Measurements from ENCODE around the gene FAM3D.
"Not testable (repeated sequence)": the region's sequence is repeated elsewhere in the genome, so short reads cannot be mapped to it uniquely, and the experiment has no call there.

FAM3D gene

DNA sequence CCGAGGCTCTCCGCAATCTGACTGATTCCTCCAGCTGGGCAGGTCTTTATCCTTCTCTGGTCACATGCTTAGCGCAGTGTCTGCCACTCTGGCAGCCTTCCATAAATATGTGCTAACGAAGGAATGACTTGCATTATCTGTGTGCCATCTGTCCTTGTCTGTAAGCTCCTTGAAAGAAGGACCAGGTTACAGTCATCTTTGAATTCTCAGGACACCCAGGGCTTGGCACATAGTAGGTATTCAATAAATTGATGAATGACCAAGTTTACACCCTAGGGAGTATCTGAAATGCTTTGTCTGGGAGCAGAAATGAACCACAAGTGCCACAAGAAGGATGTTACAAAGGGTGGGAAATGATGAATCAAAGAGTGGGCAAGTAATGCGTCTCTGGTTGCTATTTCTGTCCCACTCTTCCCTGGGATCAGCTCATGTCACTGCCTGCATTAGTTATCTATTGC is 16.5 kb upstream of the FAM3D start:
- DNase-seq: no peak

DNA sequence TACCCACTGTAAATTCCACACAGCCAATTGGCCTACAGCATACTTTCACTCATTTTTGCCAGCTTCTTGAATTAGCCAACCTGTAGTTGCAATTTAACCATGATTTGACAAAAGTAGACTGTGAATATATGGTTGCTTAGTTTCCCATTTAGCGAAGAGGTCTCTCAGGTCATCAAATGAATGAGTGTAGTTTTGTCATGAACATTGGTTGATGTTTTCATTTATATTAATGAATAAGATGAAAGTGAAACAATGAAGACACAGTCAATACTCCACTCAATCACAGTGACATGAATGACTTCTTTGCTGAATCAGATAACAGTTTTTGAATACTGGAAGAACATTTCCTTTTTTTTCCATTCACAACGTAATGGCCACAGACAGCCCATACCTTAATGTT is 15.3 kb upstream of the FAM3D start:
- DNase-seq: no peak

- DNase-seq: no peak
These were observed 14.4 kb upstream of the FAM3D start for GRCh38 chr3:58680879-58681525.

DNA sequence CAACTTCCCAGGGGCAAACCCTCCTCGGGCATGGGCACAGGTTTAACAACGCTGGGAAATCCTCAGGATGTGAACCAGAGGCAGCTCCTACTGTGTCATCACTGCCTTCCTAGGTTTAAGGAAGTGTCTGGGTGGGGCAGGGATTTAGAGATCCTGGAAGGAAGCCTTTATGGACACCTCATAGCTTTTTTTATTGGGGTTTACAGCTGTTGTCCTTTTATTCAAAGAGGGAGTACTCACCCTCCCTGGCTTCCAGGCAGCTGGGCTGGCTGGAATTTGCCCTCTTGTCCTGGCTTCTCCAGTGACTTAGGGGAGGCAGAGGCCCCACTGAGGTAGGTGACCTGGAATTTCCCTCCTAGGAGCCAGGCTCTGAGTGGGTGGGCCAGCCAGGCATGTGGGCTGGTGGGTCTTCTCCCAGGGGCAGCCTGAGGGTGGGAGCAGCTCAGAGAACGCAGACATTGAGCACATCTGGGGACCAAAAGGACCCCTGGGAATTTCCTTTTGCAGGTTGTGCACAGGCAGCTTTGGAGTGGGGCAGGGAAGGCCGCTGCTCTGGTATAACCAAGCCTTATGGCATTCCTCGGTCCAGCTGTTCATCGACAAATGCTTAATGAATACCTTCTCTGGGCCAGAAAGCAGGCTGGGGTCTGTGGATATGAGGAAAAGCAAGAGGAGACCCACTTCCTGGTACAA is 13.5 kb upstream of the FAM3D start:
- DNase-seq: no peak

- DNase-seq: no peak
These were observed 12.9 kb upstream of the FAM3D start for GRCh38 chr3:58679446-58679845.

DNA sequence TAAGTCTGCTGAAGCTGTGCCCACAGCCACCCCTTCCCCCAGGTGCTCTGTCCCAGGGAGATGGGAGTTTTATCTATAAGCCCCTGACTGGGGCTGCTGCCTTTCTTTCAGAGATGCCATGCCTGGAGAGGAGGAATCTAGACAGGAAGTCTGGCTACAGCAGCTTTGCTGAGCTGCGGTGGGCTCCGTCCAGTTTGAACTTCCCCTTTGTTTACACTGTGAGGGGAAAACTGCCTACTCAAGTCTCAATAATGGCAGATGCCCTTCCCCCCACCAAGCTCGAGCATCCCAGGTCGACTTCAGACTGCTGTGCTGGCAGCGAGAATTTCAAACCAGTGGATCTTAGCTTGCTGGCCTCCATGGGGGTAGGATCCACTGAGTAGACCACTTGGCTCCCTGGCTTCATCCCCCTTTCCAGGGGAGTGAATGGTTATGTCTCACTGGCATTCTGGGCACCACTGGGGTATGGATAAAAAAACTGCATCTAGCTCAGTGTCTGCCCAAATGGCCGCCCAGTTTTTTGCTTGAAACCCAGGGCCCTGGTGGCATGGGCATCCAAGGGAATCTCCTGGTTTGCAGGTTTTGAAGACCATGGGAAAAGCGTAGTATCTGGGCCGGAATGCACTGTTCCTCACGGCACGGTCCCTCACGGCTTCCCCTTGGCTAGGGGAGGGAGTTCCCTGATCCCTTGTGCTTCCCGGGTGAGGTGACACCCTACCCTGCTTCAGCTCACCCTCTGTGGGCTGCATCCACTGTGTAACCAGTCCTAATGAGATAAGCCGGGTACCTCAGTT is 11.8 kb upstream of the FAM3D start:
- DNase-seq: not testable (repeated sequence)

GRCh38 chr3:58672880-58673279 is 6.3 kb upstream of the FAM3D start:
- no peak for DNase-seq

- no peak for DNase-seq
These were observed 5.9 kb upstream of the FAM3D start for GRCh38 chr3:58672451-58672850.

- no peak for DNase-seq
These were observed 4.0 kb upstream of the FAM3D start for GRCh38 chr3:58670506-58671135.

DNA sequence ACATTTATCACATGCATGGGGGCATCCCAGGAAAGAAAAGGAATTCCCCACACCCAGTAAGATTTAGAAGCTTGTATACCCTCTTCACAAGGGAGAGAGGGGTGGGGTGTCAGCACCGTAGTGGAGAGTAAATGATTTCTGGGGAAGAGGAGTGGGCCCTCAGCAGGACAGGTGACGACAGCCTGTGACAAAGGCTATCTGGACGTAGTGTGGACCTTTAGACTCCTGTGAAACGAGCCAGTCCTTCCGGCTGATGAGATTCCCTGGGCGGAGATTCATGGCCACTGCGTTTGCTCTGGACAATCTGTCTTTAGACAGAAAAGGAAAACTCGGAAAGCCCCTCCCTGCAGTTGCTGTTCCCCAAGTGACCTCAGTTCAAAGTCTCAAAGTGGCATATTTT is 1.7 kb upstream of the FAM3D start:
- DNase-seq: no peak

DNA sequence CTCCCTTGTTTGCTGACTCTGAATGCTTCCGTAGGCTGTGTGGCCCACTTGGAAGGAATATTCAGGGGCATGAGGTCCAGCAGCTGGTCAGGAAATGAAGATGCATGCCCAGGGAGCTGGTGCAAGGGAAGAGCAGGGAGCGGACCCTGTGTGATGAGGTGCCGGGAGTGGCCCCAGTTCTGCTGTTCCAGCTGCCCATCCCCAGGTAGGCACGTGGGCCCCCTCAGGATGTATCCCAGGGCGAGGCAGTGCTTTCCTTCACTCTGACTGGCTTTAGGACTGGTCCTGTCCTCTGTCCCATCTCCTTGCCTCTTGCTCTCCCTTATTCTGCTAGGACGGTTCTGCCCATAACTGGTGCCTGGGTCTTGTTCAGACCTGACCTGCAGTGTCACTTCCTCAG is 1.1 kb upstream of the FAM3D start:
- DNase-seq: no peak

GRCh38 chr3:58667229-58667628 is 655 bp upstream of the FAM3D start:
- no peak for DNase-seq

- DNase-seq: no peak
These were observed 1.2 kb downstream of the FAM3D start for GRCh38 chr3:58665405-58665804.

GRCh38 chr3:58664611-58665010 is 2.0 kb downstream of the FAM3D start:
- no peak for DNase-seq

GRCh38 chr3:58661836-58662420 is 4.6 kb downstream of the FAM3D start:
- DNase-seq: no peak

DNA sequence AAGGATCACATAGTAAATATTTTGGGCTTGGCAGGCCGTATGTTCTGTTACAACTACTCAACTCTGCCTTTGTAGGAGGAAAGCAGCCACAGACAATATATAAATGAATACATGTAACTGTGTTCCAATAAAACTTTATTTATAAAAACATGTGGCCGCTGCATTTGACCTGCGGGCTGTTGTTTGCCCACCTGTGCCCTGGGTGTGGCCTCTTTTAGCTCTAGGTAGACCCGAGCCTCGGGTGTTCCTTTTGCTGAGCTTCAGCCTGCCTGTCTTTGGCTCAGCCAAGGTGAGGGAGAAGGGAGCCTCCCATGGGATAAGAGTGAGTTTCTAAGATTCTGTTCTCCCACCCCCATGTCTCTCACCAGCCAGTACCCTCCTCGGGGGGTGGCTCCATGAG is 5.6 kb downstream of the FAM3D start:
- DNase-seq: no peak

DNA sequence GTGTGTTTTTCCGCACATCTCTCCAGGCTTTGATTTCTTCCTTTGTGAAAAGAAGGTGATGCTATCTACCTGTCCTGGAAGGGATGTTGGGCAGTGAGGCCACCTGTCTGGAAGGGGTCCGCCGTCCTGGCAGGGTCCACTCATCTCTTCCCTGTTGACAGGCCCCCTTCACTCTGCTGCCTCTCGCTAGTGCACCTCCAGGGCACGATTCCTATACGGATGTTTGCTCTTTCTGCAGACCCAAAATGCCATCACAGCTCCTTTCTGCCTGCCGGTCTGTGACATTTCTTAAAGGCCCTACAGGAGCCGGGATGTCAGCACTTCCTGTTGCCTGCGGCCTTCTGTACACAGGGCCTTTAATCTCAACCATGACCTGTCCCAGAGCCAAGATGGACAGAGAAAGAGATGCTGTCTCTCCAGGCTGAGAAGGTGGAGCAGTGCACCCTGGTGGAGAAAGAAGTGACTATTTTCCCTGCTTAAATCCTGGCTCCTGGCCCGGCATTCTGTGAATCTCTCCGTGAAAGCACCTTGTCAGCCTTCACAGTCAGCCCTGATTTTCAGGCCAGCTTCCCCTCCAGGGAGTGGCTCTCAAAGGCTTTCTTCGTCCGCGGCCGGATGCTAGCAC is 7.4 kb downstream of the FAM3D start:
- no peak for DNase-seq

DNA sequence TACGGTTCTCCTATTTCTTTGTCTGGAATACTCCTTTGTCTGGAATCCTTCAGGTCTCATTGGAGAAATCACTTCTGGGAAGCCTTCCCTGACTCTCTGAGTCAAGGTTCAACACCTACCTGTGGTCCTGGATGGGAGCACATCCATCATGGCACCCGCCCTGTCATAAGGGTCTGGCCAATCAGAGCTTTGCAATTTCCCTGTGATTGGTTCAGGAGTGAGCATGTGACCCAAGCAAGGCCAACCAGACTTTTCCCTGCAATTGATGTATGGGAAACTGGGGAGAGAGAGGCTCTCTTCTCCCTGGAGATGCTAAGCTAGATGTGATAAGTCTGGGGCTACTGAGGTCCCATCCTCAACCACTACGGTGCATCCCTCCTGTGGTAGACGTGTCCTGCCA is 8.1 kb downstream of the FAM3D start:
- DNase-seq: no peak

- no peak for DNase-seq
These were observed 8.9 kb downstream of the FAM3D start for GRCh38 chr3:58657571-58658141.

GRCh38 chr3:58657036-58657520 is 9.5 kb downstream of the FAM3D start:
- no peak for DNase-seq

GRCh38 chr3:58656631-58657030 is 9.9 kb downstream of the FAM3D start:
- DNase-seq: no peak

GRCh38 chr3:58654466-58654865 is 12.1 kb downstream of the FAM3D start:
- DNase-seq: no peak

All from NCI-H748 treated with DMSO at 0.1 percent for 48 hours (cell line).